ENCODE measurements around the gene CAMTA1.

CAMTA1 gene

DNA sequence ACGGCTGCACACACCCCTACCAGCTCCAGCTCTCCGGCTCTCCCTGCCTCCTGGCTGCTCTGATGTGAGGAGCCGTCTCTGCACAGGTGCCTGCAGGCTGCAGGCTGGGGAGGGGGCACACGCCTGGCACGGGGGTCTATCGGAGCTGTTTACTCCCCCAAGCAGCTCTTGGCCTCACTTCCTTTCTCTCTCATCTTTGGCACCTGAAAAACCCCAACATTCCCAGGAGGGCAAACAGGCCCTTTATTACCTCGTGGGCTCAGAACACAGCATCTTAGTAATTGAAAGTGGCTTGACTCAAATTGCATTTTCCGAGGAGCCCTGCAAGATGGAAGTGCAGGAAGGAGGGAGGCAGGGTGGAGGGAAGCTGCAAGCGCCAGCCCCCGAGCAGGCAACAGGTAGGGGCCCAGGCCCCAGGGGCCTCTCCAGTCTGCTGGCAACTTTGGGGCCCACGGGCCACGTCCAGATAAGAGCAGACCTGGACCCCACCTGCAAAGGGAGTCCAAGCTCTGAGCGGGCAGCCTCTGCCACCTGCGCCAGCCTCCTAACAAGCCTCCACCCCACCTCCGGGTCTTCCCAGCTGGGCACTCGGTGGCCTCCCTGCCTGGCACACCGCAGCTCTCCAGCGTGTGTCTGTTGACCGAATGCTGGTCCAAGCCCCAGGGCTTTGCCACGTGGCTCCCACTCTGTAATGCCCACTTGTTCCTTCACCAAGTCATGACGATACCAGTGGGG, 722.2 kb downstream of the CAMTA1 start:
- no peak overlapping the region for H3K9ac ChIP-seq (ENCODE audit: low read length)
- H3K4me1 ChIP-seq (ENCODE audit: low read length) = no peaks in the 10 kb centered on the region
- H3F3A ChIP-seq (ENCODE audit: insufficient read depth, low read length) = no peaks in the 10 kb centered on the region
- no peaks in the 10 kb centered on the region for H3K36me3 ChIP-seq (replicated peaks; ENCODE audit: insufficient read depth, low read length)
- TF ChIP-seq EZH2 (optimal IDR thresholded peaks at IDR 0.05; ENCODE audit: low read depth, low read length) (no peak), EZH2phosphoT487 (IDR thresholded peaks at IDR 0.05; ENCODE audit: low read length) (no peak)
- TF ChIP-seq, protein P1, sequence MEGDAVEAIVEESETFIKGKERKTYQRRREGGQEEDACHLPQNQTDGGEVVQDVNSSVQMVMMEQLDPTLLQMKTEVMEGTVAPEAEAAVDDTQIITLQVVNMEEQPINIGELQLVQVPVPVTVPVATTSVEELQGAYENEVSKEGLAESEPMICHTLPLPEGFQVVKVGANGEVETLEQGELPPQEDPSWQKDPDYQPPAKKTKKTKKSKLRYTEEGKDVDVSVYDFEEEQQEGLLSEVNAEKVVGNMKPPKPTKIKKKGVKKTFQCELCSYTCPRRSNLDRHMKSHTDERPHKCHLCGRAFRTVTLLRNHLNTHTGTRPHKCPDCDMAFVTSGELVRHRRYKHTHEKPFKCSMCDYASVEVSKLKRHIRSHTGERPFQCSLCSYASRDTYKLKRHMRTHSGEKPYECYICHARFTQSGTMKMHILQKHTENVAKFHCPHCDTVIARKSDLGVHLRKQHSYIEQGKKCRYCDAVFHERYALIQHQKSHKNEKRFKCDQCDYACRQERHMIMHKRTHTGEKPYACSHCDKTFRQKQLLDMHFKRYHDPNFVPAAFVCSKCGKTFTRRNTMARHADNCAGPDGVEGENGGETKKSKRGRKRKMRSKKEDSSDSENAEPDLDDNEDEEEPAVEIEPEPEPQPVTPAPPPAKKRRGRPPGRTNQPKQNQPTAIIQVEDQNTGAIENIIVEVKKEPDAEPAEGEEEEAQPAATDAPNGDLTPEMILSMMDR (IDR thresholded peaks at IDR 0.05; ENCODE audit: low read length) = no peak
- no peak overlapping the region for H3K4me2 ChIP-seq (ENCODE audit: low read depth, low read length)
- H4K20me1 ChIP-seq (ENCODE audit: insufficient read depth, low read length) = no peaks in the 10 kb centered on the region
- no peak overlapping the region for H3K4me3 ChIP-seq (ENCODE audit: low read length)
- H2AFZ ChIP-seq (ENCODE audit: low read length) = no peak overlapping the region
- no peak for DNase-seq
- H3K27ac ChIP-seq (ENCODE audit: low read length) = no peak overlapping the region
- H3K27me3 ChIP-seq (replicated peaks; ENCODE audit: insufficient read depth, low read length) = peaks cover 80% of the 10 kb centered on the region
- H3K9me3 ChIP-seq (replicated peaks; ENCODE audit: insufficient read depth, low read length) = no peaks in the 10 kb centered on the region
- no peaks in the 10 kb centered on the region for H3K9me2 ChIP-seq (replicated peaks; ENCODE audit: insufficient read depth, low read length)
- H3K79me2 ChIP-seq (ENCODE audit: low read length) = no peaks in the 10 kb centered on the region

DNA sequence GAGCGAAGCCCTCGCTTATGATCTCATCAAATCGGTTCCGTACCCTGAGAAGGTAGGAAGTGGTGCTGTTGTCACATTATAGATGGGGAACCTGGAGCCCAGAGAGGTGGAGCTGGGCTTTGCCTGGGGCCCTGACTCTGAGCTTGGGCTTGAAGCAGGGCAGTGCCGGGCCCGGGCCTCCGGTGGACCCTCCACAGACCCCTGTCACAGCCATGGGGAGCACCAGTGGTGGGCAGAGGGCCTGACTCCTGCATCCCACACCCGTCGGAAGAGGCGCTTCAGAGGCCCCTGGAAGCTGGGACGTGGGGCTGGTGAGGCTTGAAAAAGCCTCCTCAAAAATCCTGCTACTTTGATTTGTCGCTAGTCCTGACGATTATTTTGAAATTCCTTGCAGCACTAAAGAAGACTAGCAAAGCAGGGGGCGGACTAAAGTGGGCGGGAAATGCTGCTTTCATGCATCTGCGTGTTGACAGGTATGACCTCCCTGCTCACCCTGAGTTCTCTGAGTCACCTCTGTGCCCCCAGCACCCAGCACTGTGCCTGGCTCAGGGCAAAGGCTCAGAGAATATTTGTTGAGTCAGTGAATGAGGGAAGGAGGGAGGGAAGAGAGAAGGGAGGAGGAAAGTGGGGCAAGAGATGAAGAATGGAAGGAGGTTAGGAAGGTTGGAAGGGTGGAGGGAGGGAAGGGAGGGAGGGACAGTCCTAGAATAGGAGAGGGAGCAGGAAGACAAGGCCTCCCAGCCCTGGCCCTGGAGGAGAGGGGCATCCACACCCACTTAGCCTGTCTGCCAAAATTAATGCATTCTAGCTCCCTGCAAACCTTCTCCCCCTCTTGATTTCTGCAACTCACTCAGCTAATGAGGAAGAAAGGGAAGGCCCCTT, 723.0 kb downstream of the CAMTA1 start:
- TF ChIP-seq EZH2 (optimal IDR thresholded peaks at IDR 0.05; ENCODE audit: low read depth, low read length) (no peak), EZH2phosphoT487 (IDR thresholded peaks at IDR 0.05; ENCODE audit: low read length) (no peak)
- TF ChIP-seq, protein P1 (IDR thresholded peaks at IDR 0.05; ENCODE audit: low read length) = no peak
- Histone ChIP-seq H3K79me2 (ENCODE audit: low read length) (no peaks in the 10 kb centered on the region), H3K4me3 (ENCODE audit: low read length) (no peak overlapping the region), H3K27ac (ENCODE audit: low read length) (no peak overlapping the region), H3K4me1 (ENCODE audit: low read length) (no peaks in the 10 kb centered on the region), H3K36me3 (replicated peaks; ENCODE audit: insufficient read depth, low read length) (no peaks in the 10 kb centered on the region), H3K9me3 (replicated peaks; ENCODE audit: insufficient read depth, low read length) (no peaks in the 10 kb centered on the region), H3K4me2 (ENCODE audit: low read depth, low read length) (no peak overlapping the region), H3K9ac (ENCODE audit: low read length) (no peak overlapping the region), H3F3A (ENCODE audit: insufficient read depth, low read length) (no peaks in the 10 kb centered on the region), H2AFZ (ENCODE audit: low read length) (no peak overlapping the region), H4K20me1 (ENCODE audit: insufficient read depth, low read length) (no peaks in the 10 kb centered on the region), H3K9me2 (replicated peaks; ENCODE audit: insufficient read depth, low read length) (no peaks in the 10 kb centered on the region), H3K27me3 (replicated peaks; ENCODE audit: insufficient read depth, low read length) (peaks cover 82% of the 10 kb centered on the region)
- no peak for DNase-seq

DNA sequence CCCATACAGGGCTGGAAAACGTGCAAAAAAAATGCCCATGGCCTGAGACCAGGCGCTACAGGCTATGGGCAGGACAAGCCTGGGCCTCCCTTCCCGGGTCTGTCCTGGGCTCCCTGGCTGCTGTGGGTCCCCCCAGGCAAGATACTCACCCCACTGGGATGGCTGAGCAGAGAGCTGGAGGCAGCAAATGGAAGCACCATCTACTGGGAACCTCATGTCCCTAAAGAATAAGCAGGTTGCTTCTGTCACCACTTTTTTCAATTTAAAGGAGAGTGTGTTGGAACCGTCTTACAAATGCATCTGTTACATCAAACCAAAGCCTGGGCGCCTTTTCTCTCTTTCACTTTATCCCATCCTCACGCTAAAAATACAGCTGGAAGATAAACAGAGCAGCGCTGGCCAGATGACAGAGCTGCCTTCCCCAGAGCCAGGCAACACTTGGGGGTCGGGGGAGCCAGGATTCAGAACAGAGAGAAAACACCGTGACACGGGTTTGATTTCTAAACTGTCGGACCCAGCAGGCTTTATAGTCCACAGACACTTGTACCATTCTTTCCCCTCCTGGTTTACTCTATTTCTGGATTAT, 723.8 kb downstream of the CAMTA1 start:
- Histone ChIP-seq H3K4me3 (ENCODE audit: low read length) (no peak overlapping the region), H2AFZ (ENCODE audit: low read length) (no peak overlapping the region), H4K20me1 (ENCODE audit: insufficient read depth, low read length) (no peaks in the 10 kb centered on the region), H3K27me3 (replicated peaks; ENCODE audit: insufficient read depth, low read length) (peaks cover 81% of the 10 kb centered on the region), H3K27ac (ENCODE audit: low read length) (no peak overlapping the region), H3K4me2 (ENCODE audit: low read depth, low read length) (no peak overlapping the region), H3K36me3 (replicated peaks; ENCODE audit: insufficient read depth, low read length) (no peaks in the 10 kb centered on the region), H3K79me2 (ENCODE audit: low read length) (no peaks in the 10 kb centered on the region), H3K9me2 (replicated peaks; ENCODE audit: insufficient read depth, low read length) (no peaks in the 10 kb centered on the region), H3K9ac (ENCODE audit: low read length) (no peak overlapping the region), H3K9me3 (replicated peaks; ENCODE audit: insufficient read depth, low read length) (no peaks in the 10 kb centered on the region), H3K4me1 (ENCODE audit: low read length) (no peaks in the 10 kb centered on the region), H3F3A (ENCODE audit: insufficient read depth, low read length) (no peaks in the 10 kb centered on the region)
- no peak for DNase-seq
- TF ChIP-seq EZH2phosphoT487 (IDR thresholded peaks at IDR 0.05; ENCODE audit: low read length) (no peak), EZH2 (optimal IDR thresholded peaks at IDR 0.05; ENCODE audit: low read depth, low read length) (no peak)
- TF ChIP-seq, protein P1 (IDR thresholded peaks at IDR 0.05; ENCODE audit: low read length) = no peak
